ENCODE measurements around the gene AP4B1.
A peak's percentile ranks its signal among the peaks of the same experiment; 100 is the strongest.

The AP4B1 gene

GRCh38 chr1:113928941-113929749 is 24.5 kb upstream of the AP4B1 start, which contains the start of gene HIPK1:
Gene HIPK1 (plus strand): TSS chr1:113929324.
- TF ChIP-seq CTCF (IDR thresholded peaks at IDR 0.05; ENCODE audit: low read depth, low read length): no peak
- H3K36me3 ChIP-seq: no peaks in the 10 kb centered on the region; the same call in 1 of the 2 replicates
- peak within 1 kb of the TSS; percentile 83 for H3K27ac ChIP-seq
- peak within 1 kb of the TSS; percentile 99 for H3K4me3 ChIP-seq (ENCODE audit: low read depth, low read length)
- H3K27me3 ChIP-seq (ENCODE audit: insufficient read depth, low read depth, severe bottlenecking): no peaks in the 10 kb centered on the region
- peak; percentile 94 for DNase-seq
- H3K9me3 ChIP-seq (ENCODE audit: severe bottlenecking): no peaks in the 10 kb centered on the region

- H3K4me3 ChIP-seq (ENCODE audit: low read depth, low read length): peak overlapping the region; percentile 99
- no peak for DNase-seq
- TF ChIP-seq CTCF (IDR thresholded peaks at IDR 0.05; ENCODE audit: low read depth, low read length): no peak
- no peaks in the 10 kb centered on the region for H3K27me3 ChIP-seq (ENCODE audit: insufficient read depth, low read depth, severe bottlenecking)
- H3K36me3 ChIP-seq: no peaks in the 10 kb centered on the region
- peak overlapping the region; percentile 83 for H3K27ac ChIP-seq
- H3K9me3 ChIP-seq (ENCODE audit: severe bottlenecking): no peaks in the 10 kb centered on the region
Observed at GRCh38 chr1:113928187-113928930, 23.8 kb upstream of the AP4B1 start.

GRCh38 chr1:113924473-113924872 is 19.9 kb upstream of the AP4B1 start:
- no peak for TF ChIP-seq CTCF (IDR thresholded peaks at IDR 0.05; ENCODE audit: low read depth, low read length)
- Histone ChIP-seq H3K4me3 (ENCODE audit: low read depth, low read length) (no peak overlapping the region), H3K27ac (no peak overlapping the region), H3K27me3 (ENCODE audit: insufficient read depth, low read depth, severe bottlenecking) (no peaks in the 10 kb centered on the region), H3K36me3 (no peaks in the 10 kb centered on the region), H3K9me3 (ENCODE audit: severe bottlenecking) (no peaks in the 10 kb centered on the region)
- DNase-seq: no peak

GRCh38 chr1:113922957-113923356 is 18.4 kb upstream of the AP4B1 start:
- TF ChIP-seq CTCF (IDR thresholded peaks at IDR 0.05; ENCODE audit: low read depth, low read length): no peak
- Histone ChIP-seq H3K27ac (no peak overlapping the region), H3K9me3 (ENCODE audit: severe bottlenecking) (no peaks in the 10 kb centered on the region), H3K4me3 (ENCODE audit: low read depth, low read length) (no peak overlapping the region), H3K27me3 (ENCODE audit: insufficient read depth, low read depth, severe bottlenecking) (no peaks in the 10 kb centered on the region), H3K36me3 (no peaks in the 10 kb centered on the region)
- no peak for DNase-seq

GRCh38 chr1:113918243-113918642 is 13.6 kb upstream of the AP4B1 start:
- no peak for TF ChIP-seq CTCF (IDR thresholded peaks at IDR 0.05; ENCODE audit: low read depth, low read length)
- H3K27ac ChIP-seq: no peak overlapping the region

More at GRCh38 chr1:113918243-113918642, 13.6 kb upstream of the AP4B1 start:
- Histone ChIP-seq H3K27me3 (ENCODE audit: insufficient read depth, low read depth, severe bottlenecking) (no peaks in the 10 kb centered on the region), H3K9me3 (ENCODE audit: severe bottlenecking) (no peaks in the 10 kb centered on the region), H3K4me3 (ENCODE audit: low read depth, low read length) (no peak overlapping the region), H3K36me3 (no peaks in the 10 kb centered on the region; the same call in 1 of the 2 replicates)
- DNase-seq: no peak

All from WERI-Rb-1 (cell line).